GM12874 (cell line): Measurements from ENCODE around the gene RGMA.

Experiments used
- CTCF ChIP-seq: IDR thresholded peaks from 2 replicates; pipeline ENCODE4 v1.5.1; 2011; ENCODE audit warnings: low read depth, mild to moderate bottlenecking, control low read depth, low read length, moderate library complexity; ENCODE audit not compliant: insufficient read depth

RGMA gene

GRCh38 chr15:93088981-93089726 lies at the start of gene RGMA:
TSS of gene RGMA (minus strand) at chr15:93089211. CDS start at chr15:93088932, 279 bp downstream.
- TF ChIP-seq CTCF: no peak

- TF ChIP-seq CTCF: no peak
These were observed 47.6 kb upstream of the RGMA start for GRCh38 chr15:93136606-93137005.

- no peak for TF ChIP-seq CTCF
These were observed 47.0 kb upstream of the RGMA start for GRCh38 chr15:93135997-93136397.

- no peak for TF ChIP-seq CTCF
These were observed 46.4 kb upstream of the RGMA start for GRCh38 chr15:93135459-93135858.

GRCh38 chr15:93131485-93132095 lies 42.6 kb upstream of the RGMA start:
- TF ChIP-seq CTCF: no peak

- no peak for TF ChIP-seq CTCF
These were observed 40.9 kb upstream of the RGMA start for GRCh38 chr15:93129702-93130488.

- no peak for TF ChIP-seq CTCF
These were observed 38.3 kb upstream of the RGMA start for GRCh38 chr15:93127286-93127685.
